Breast epithelium (tissue), 3 donors: Measurements from ENCODE around the gene SMIM9.

Source experiments
- POLR2A ChIP-seq: fragments of 450-650 bp; IDR thresholded peaks from one replicate; pipeline ENCODE4 v1.6.1; 2016; ENCODE audit warnings: antibody characterized with exemption, mild to moderate bottlenecking, moderate library complexity
- TF ChIP-seq, protein P1 (sequence below), 3 donors: fragments of 450-650 bp; IDR thresholded peaks; one replicate each; pipeline ENCODE4 v1.5.1; 2016 to 2017; ENCODE audit warnings: antibody characterized with exemption in 3 of 3, mild to moderate bottlenecking in 3 of 3, moderate library complexity in 3 of 3

DNA sequence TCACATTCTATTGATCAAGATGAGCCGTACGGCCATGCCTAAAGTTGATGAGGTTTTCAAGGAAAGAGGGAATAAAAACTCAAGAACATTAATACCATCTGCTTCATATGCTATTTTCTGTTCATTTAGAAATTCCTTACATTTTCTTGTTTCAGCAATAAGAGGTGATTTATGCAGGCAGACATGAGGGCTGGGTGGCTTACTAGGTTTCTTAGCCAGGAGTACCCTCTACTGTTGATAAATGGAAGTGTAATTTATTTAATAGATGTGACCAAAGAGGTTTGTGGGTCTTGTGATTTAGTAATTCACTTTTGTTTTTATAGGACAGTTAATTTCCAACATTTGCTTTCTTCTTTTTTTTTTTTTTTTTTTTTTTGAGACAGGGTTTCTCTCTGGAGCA is 6.4 kb upstream of the SMIM9 start:
- TF ChIP-seq, protein P1, sequence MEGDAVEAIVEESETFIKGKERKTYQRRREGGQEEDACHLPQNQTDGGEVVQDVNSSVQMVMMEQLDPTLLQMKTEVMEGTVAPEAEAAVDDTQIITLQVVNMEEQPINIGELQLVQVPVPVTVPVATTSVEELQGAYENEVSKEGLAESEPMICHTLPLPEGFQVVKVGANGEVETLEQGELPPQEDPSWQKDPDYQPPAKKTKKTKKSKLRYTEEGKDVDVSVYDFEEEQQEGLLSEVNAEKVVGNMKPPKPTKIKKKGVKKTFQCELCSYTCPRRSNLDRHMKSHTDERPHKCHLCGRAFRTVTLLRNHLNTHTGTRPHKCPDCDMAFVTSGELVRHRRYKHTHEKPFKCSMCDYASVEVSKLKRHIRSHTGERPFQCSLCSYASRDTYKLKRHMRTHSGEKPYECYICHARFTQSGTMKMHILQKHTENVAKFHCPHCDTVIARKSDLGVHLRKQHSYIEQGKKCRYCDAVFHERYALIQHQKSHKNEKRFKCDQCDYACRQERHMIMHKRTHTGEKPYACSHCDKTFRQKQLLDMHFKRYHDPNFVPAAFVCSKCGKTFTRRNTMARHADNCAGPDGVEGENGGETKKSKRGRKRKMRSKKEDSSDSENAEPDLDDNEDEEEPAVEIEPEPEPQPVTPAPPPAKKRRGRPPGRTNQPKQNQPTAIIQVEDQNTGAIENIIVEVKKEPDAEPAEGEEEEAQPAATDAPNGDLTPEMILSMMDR (IDR thresholded peaks at IDR 0.05), result no peak
- no peak for TF ChIP-seq POLR2A
